PC-3 (cell line): ENCODE data around the gene ADCY5. TPM values are rescaled to one million over a fixed set of nuclear protein-coding genes. Genes with fewer than 3 reads are reported as not detected.

ENCODE experiments used
- ATAC-seq: fragments of 200-7000 bp; cut with Tn5 transposase; 2 replicates; pipeline ENCODE4 v1.9.1; 2020; ENCODE audit warnings: mild to moderate bottlenecking, moderate library complexity
- BruUV-seq: library from RNA; stranded (reverse); fragments of 400-500 nt; replicated peaks from 2 replicates; lab custom pipeline; 2021; lab: Mats Ljungman, UMichigan
- CTCF ChIA-PET: fragments of 300-600 bp; sonication (Branson Sonifier 250); formaldehyde crosslinking; loops from one replicate; lab custom pipeline; 2022; ENCODE audit warnings: antibody characterized with exemption; lab: Charles Lee
- POLR2A ChIA-PET: fragments of 300-600 bp; sonication (Branson Sonifier 250); formaldehyde crosslinking; loops from one replicate; lab custom pipeline; 2022; ENCODE audit warnings: antibody characterized with exemption; ENCODE audit not compliant: unreplicated experiment; lab: Charles Lee
- DNase-seq: peaks from one replicate; pipeline ENCODE4 v3.0.0-alpha.2; 2015
- H2AFZ ChIP-seq: fragments of 300-600 bp; sonication (generic); 2 replicates; pipeline ENCODE4 v1.6.0; 2016; ENCODE audit warnings: antibody characterized with exemption, low read length
- H3F3A ChIP-seq: fragments of 300-600 bp; sonication (generic); one replicate; pipeline ENCODE4 v1.6.0; 2017; ENCODE audit warnings: antibody characterized with exemption, low read length, control low read depth, mild to moderate bottlenecking; ENCODE audit not compliant: unreplicated experiment
- H3K27ac ChIP-seq: fragments of 300-600 bp; sonication (generic); 2 replicates; pipeline ENCODE4 v1.5.1; 2016; ENCODE audit warnings: mild to moderate bottlenecking, low read length
- H3K27me3 ChIP-seq: fragments of 300-600 bp; sonication (generic); 2 replicates; pipeline ENCODE4 v1.6.1; 2016; ENCODE audit warnings: low read length, mixed read lengths
- H3K36me3 ChIP-seq: fragments of 300-600 bp; sonication (generic); 2 replicates; pipeline ENCODE4 v1.6.1; 2016; ENCODE audit warnings: low read depth, mixed run types, low read length, mixed read lengths
- H3K4me1 ChIP-seq: fragments of 300-600 bp; sonication (generic); 2 replicates; pipeline ENCODE4 v1.5.1; 2016; ENCODE audit warnings: low read length; ENCODE audit not compliant: insufficient read depth
- H3K4me2 ChIP-seq: fragments of 300-600 bp; sonication (generic); 2 replicates; pipeline ENCODE4 v1.6.0; 2016; ENCODE audit warnings: low read length
- H3K4me3 ChIP-seq: fragments of 300-600 bp; sonication (generic); 2 replicates; pipeline ENCODE4 v1.5.1; 2016; ENCODE audit warnings: mild to moderate bottlenecking, low read length, mixed read lengths
- H3K79me2 ChIP-seq: fragments of 300-600 bp; sonication (generic); 2 replicates; pipeline ENCODE4 v1.6.1; 2017; ENCODE audit warnings: low read length, mixed read lengths
- H3K9ac ChIP-seq: fragments of 300-600 bp; sonication (generic); 2 replicates; pipeline ENCODE4 v1.6.0; 2016; ENCODE audit warnings: mild to moderate bottlenecking, low read length
- H3K9me2 ChIP-seq: fragments of 300-600 bp; sonication (generic); replicated peaks from 2 replicates; pipeline ENCODE4 v1.6.1; 2016; ENCODE audit warnings: mixed run types, low read length, mixed read lengths
- H3K9me3 ChIP-seq: fragments of 300-600 bp; sonication (generic); 2 replicates; pipeline ENCODE4 v1.6.1; 2016; ENCODE audit warnings: low read length, mixed read lengths
- H4K20me1 ChIP-seq: fragments of 300-600 bp; sonication (generic); 2 replicates; pipeline ENCODE4 v1.6.1; 2016; ENCODE audit warnings: low read length, mixed read lengths
- EZH2 ChIP-seq: fragments of 300-600 bp; sonication (generic); IDR thresholded peaks from one replicate; pipeline ENCODE4 v1.6.1; 2017; ENCODE audit warnings: antibody characterized with exemption, mild to moderate bottlenecking, low read length; ENCODE audit not compliant: unreplicated experiment
- EZH2phosphoT487 ChIP-seq: fragments of 300-600 bp; sonication (generic); IDR thresholded peaks from 2 replicates; pipeline ENCODE4 v1.6.1; 2018; ENCODE audit warnings: mild to moderate bottlenecking, antibody characterized with exemption, low read length, borderline replicate concordance
- intact Hi-C: fragments of 100-400 bp; cut with micrococcal nuclease; formaldehyde crosslinking; loops from 2 replicates; pipeline ENCODE4 v1.9.0; 2023
- total RNA-seq: library from RNA; depleted of rRNA; stranded (reverse); fragments of >200 nt; gene quantifications from 2 replicates; pipeline ENCODE4 v1.2.3, GENCODE V29; 2014
- TF ChIP-seq, protein P1 (sequence below): fragments of 300-600 bp; sonication (generic); conservative IDR thresholded peaks from 2 replicates; pipeline ENCODE4 v1.5.1; 2017; ENCODE audit warnings: antibody characterized with exemption, low read depth, mild to moderate bottlenecking, low read length

Gene ADCY5
- total RNA-seq, 1 experiment from 2014 or later: not detected

DNA sequence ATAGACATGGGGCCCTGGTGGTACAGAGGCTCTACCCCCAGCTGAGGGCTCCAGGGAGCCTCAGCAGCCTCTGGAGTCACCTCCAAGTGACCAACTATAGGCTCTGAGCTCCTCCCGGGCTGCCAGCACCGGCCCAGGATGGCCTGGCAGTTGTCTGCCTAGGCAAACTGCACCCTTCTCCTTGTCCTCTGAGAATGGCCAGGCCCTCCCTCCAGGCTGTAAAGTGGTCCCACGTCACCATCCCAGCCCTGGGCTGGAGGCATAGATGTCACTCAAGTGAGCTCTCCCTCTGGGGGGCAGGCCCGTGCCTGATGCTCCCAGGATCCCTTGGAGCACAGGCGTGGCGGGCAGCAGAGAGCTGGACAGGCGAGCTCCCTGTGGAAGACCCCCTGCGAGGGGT lies 127.1 kb downstream of the ADCY5 start:
- POLR2A ChIA-PET: no interaction called here
- Histone ChIP-seq H2AFZ (no peak overlapping the region), H4K20me1 (no peaks in the 10 kb centered on the region), H3K4me2 (no peak overlapping the region), H3K4me3 (no peak overlapping the region), H3K79me2 (no peaks in the 10 kb centered on the region), H3K9me3 (no peaks in the 10 kb centered on the region), H3K4me1 (no peaks in the 10 kb centered on the region), H3K36me3 (no peaks in the 10 kb centered on the region), H3F3A (no peaks in the 10 kb centered on the region), H3K27me3 (peaks cover 95% of the 10 kb centered on the region), H3K9me2 (no peaks in the 10 kb centered on the region), H3K9ac (no peak overlapping the region), H3K27ac (no peak overlapping the region)
- BruUV-seq: no TSS peak
- ATAC-seq: peak; percentile 16; the same call in 1 of the 2 replicates
- CTCF ChIA-PET: no interaction called here
- no peak for DNase-seq
- no peak for TF ChIP-seq EZH2
- no peak for TF ChIP-seq EZH2phosphoT487
- TF ChIP-seq, protein P1, sequence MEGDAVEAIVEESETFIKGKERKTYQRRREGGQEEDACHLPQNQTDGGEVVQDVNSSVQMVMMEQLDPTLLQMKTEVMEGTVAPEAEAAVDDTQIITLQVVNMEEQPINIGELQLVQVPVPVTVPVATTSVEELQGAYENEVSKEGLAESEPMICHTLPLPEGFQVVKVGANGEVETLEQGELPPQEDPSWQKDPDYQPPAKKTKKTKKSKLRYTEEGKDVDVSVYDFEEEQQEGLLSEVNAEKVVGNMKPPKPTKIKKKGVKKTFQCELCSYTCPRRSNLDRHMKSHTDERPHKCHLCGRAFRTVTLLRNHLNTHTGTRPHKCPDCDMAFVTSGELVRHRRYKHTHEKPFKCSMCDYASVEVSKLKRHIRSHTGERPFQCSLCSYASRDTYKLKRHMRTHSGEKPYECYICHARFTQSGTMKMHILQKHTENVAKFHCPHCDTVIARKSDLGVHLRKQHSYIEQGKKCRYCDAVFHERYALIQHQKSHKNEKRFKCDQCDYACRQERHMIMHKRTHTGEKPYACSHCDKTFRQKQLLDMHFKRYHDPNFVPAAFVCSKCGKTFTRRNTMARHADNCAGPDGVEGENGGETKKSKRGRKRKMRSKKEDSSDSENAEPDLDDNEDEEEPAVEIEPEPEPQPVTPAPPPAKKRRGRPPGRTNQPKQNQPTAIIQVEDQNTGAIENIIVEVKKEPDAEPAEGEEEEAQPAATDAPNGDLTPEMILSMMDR: no peak
- intact Hi-C loops: no loop called here

DNA sequence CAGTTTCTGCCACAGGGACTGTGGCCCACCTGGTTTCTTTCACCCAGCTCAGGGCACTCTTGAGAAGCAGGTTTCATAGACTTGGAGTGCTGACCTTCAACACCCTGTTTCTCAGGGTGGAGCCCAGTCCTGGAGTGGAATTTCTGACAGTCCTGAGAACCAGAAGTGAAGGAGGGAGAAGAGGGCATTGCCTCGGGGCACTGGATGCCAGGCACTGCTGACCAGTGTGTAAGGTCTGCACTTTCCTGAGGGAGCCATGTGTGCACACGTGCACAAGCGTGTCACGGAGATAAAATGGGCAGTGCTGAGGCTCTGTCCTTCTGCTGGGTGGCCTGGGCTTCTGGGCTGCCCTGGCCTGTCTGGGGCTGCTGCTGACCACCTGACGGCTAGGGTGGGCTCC lies 128.7 kb downstream of the ADCY5 start:
- H3K27me3 ChIP-seq: peaks cover 95% of the 10 kb centered on the region
- H3F3A ChIP-seq: no peaks in the 10 kb centered on the region
- intact Hi-C loops: no loop called here
- H3K4me2 ChIP-seq: no peak overlapping the region
- no peak for TF ChIP-seq EZH2phosphoT487
- no peaks in the 10 kb centered on the region for H3K9me3 ChIP-seq
- DNase-seq (no peak), ATAC-seq (no peak)
- no peaks in the 10 kb centered on the region for H3K9me2 ChIP-seq
- CTCF ChIA-PET: no interaction called here
- H4K20me1 ChIP-seq: no peaks in the 10 kb centered on the region
- H3K36me3 ChIP-seq: no peaks in the 10 kb centered on the region
- H2AFZ ChIP-seq: no peak overlapping the region
- POLR2A ChIA-PET: no interaction called here
- no peak overlapping the region for H3K4me3 ChIP-seq
- no peaks in the 10 kb centered on the region for H3K4me1 ChIP-seq
- H3K79me2 ChIP-seq: no peaks in the 10 kb centered on the region
- no peak overlapping the region for H3K27ac ChIP-seq
- BruUV-seq: no TSS peak
- no peak overlapping the region for H3K9ac ChIP-seq

DNA sequence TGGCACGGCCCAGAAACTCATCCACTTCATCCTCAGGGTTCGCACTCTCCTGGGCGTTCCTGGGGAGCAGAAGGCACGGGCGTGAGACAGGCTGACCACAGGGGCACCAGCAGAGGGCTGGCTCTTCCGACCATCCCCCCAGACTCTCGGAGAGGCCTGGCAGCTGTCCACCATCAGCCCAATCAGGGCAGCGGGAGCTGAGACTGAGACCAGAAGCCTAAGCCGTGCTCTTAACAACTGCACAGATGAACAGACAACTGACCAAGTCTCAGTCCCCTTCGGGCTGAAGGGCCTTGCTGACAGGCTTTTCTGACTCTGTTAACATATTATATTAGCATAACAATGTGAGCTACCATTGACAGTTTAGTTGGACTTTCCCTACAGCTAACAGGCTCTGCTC lies 129.1 kb downstream of the ADCY5 start:
- intact Hi-C loops: no loop called here
- no peaks in the 10 kb centered on the region for H3K4me1 ChIP-seq
- H3K4me2 ChIP-seq: no peak overlapping the region
- H3K79me2 ChIP-seq: no peaks in the 10 kb centered on the region
- no peak for DNase-seq
- TF ChIP-seq, protein P1: no peak
- no peak for TF ChIP-seq EZH2
- TF ChIP-seq EZH2phosphoT487: no peak
- ChIA-PET CTCF (no interaction called here), POLR2A (no interaction called here)
- no peaks in the 10 kb centered on the region for H3K36me3 ChIP-seq
- BruUV-seq: no TSS peak
- no peaks in the 10 kb centered on the region for H3K9me3 ChIP-seq
- no peaks in the 10 kb centered on the region for H3K9me2 ChIP-seq
- no peak overlapping the region for H3K4me3 ChIP-seq
- no peak overlapping the region for H3K9ac ChIP-seq
- peaks cover 95% of the 10 kb centered on the region for H3K27me3 ChIP-seq
- no peaks in the 10 kb centered on the region for H3F3A ChIP-seq
- no peak overlapping the region for H3K27ac ChIP-seq
- H4K20me1 ChIP-seq: no peaks in the 10 kb centered on the region
- ATAC-seq: no peak
- H2AFZ ChIP-seq: no peak overlapping the region
